ENCODE data around the gene MAN1A1. TPM values are rescaled to one million over a fixed set of nuclear protein-coding genes. Genes with fewer than 3 reads are reported as not detected.

The MAN1A1 gene
- polyA plus RNA-seq, 2 of the 4 experiments (the other 2 are of a cell fraction) = 0.05 TPM; not detected in 1

DNA sequence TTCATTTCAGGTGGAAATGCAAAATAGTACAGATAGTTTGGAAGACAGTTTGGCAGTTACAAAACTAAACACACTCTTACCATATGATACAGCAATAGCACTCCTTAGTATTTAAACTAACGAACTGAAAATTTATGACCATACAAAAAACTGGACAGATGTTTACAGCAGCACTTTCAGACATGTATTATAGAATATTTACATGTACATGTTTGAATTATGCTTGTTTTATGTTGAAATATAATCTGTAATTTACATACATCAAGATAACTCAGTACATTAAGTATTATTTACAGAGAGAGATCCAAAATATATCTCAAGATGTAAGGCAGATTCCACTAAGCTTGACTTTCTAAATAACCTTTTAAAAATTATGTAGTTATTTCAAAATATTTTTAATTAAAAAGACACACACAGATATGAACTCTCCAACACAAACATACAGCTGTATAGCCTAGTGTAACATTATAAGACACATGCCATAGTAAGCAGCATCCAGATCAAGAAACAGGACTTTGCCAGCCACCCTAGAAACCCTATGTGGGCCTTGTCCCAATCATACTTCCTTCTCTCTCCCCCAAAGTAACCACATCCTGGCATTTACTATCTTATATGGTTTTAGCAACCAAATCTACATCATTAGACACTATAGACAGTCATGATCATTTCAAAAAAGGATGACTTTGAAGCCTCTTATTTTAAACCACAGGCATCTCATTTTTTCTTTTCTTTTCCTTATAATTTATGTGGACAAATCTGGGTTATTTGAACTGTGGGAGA is 82.2 kb downstream of the MAN1A1 start:
- DNase-seq (ENCODE audit: low read depth in 1 of 2, low spot score in 1 of 2) (no peak), FAIRE-seq (no peak), ATAC-seq (no peak)
- H3K4me3 ChIP-seq = no peak overlapping the region
- H3K4me1 ChIP-seq = no peaks in the 10 kb centered on the region
- ChIA-PET CTCF (no interaction called here), POLR2A (no interaction called here)
- 4% methylated on average over 1 of the region's 1 CpG for WGBS (ENCODE audit: missing lambda C conversion rate)
- H3K27ac ChIP-seq = no peak overlapping the region
- H3K4me2 ChIP-seq = no peak overlapping the region
- TF ChIP-seq RNF2 (IDR thresholded peaks at IDR 0.05; ENCODE audit: borderline replicate concordance, low read depth) (no peak), NPAS2 (CRISPR knock-in tag; IDR thresholded peaks at IDR 0.05; ENCODE audit: borderline replicate concordance) (no peak), TFCP2L1 (CRISPR knock-in tag; IDR thresholded peaks at IDR 0.05) (no peak), CBX8 (IDR thresholded peaks at IDR 0.05) (no peak), JUNB (IDR thresholded peaks at IDR 0.05) (no peak), ZNF302 (CRISPR knock-in tag; IDR thresholded peaks at IDR 0.05) (no peak), EP300 (IDR thresholded peaks at IDR 0.05) (no peak), ZFP36 (IDR thresholded peaks at IDR 0.05; ENCODE audit: borderline replicate concordance, partially characterized antibody) (no peak), POLR2AphosphoS2 (conservative IDR thresholded peaks at IDR 0.05; ENCODE audit: low read length) (no peak), HDAC2 (IDR thresholded peaks at IDR 0.05) (no peak), FOSB (CRISPR knock-in tag; IDR thresholded peaks at IDR 0.05) (no peak), BHLHE40 (IDR thresholded peaks at IDR 0.05; ENCODE audit: low read depth, low read length) (no peak), HOXB5 (CRISPR knock-in tag; IDR thresholded peaks at IDR 0.05) (no peak), JUN (IDR thresholded peaks at IDR 0.05) (no peak), RFX5 (IDR thresholded peaks at IDR 0.05) (no peak), EHF (CRISPR knock-in tag; IDR thresholded peaks at IDR 0.05) (no peak)
- TF ChIP-seq, protein P1, sequence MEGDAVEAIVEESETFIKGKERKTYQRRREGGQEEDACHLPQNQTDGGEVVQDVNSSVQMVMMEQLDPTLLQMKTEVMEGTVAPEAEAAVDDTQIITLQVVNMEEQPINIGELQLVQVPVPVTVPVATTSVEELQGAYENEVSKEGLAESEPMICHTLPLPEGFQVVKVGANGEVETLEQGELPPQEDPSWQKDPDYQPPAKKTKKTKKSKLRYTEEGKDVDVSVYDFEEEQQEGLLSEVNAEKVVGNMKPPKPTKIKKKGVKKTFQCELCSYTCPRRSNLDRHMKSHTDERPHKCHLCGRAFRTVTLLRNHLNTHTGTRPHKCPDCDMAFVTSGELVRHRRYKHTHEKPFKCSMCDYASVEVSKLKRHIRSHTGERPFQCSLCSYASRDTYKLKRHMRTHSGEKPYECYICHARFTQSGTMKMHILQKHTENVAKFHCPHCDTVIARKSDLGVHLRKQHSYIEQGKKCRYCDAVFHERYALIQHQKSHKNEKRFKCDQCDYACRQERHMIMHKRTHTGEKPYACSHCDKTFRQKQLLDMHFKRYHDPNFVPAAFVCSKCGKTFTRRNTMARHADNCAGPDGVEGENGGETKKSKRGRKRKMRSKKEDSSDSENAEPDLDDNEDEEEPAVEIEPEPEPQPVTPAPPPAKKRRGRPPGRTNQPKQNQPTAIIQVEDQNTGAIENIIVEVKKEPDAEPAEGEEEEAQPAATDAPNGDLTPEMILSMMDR (IDR thresholded peaks at IDR 0.05) = no peak
- TF ChIP-seq, protein P2, sequence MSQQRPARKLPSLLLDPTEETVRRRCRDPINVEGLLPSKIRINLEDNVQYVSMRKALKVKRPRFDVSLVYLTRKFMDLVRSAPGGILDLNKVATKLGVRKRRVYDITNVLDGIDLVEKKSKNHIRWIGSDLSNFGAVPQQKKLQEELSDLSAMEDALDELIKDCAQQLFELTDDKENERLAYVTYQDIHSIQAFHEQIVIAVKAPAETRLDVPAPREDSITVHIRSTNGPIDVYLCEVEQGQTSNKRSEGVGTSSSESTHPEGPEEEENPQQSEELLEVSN (IDR thresholded peaks at IDR 0.05; ENCODE audit: borderline replicate concordance, low read depth) = no peak
- TF ChIP-seq, protein P3, sequence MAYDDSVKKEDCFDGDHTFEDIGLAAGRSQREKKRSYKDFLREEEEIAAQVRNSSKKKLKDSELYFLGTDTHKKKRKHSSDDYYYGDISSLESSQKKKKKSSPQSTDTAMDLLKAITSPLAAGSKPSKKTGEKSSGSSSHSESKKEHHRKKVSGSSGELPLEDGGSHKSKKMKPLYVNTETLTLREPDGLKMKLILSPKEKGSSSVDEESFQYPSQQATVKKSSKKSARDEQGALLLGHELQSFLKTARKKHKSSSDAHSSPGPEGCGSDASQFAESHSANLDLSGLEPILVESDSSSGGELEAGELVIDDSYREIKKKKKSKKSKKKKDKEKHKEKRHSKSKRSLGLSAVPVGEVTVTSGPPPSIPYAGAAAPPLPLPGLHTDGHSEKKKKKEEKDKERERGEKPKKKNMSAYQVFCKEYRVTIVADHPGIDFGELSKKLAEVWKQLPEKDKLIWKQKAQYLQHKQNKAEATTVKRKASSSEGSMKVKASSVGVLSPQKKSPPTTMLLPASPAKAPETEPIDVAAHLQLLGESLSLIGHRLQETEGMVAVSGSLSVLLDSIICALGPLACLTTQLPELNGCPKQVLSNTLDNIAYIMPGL (CRISPR knock-in tag; IDR thresholded peaks at IDR 0.05; ENCODE audit: borderline replicate concordance) = no peak
- TF ChIP-seq, protein P4, sequence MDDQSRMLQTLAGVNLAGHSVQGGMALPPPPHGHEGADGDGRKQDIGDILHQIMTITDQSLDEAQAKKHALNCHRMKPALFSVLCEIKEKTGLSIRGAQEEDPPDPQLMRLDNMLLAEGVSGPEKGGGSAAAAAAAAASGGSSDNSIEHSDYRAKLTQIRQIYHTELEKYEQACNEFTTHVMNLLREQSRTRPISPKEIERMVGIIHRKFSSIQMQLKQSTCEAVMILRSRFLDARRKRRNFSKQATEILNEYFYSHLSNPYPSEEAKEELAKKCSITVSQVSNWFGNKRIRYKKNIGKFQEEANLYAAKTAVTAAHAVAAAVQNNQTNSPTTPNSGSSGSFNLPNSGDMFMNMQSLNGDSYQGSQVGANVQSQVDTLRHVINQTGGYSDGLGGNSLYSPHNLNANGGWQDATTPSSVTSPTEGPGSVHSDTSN (IDR thresholded peaks at IDR 0.05) = no peak
- peaks cover 16% of the 10 kb centered on the region for H3K9me3 ChIP-seq

DNA sequence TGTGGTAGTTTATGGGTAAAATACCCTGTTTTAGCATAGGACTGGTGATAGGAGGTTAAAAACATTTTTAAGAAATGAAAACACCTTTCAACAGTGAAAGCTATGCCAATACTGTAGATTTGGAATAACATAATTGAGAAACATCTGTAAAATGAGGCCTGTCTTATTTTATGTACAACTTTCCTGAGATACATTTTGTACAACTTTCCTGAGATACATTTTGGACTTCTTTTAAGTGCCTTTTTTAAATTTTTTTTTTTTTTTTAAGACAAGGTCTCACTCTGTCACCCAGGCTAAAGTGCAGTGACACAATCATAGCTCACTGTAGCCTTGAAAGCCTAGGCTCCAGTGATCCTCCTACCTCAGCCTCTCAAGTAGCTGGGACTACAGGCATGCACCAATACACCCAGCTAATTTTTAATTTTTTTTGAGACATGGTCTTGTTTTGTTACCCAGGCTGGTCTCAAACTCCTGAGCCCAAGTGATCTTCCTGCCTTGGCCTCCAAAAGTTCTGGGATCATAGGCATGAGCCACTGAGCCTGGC is 84.6 kb downstream of the MAN1A1 start:
- POLR2A ChIA-PET = no interaction called here
- H3K4me3 ChIP-seq = no peak overlapping the region
- CTCF ChIA-PET = no interaction called here
- no peak overlapping the region for H3K27ac ChIP-seq
- TF ChIP-seq SMC3 (IDR thresholded peaks at IDR 0.05) = no peak
- no peak for TF ChIP-seq RFX5 (IDR thresholded peaks at IDR 0.05)
- no peak for TF ChIP-seq HDAC2 (IDR thresholded peaks at IDR 0.05)
- TF ChIP-seq, protein P5, sequence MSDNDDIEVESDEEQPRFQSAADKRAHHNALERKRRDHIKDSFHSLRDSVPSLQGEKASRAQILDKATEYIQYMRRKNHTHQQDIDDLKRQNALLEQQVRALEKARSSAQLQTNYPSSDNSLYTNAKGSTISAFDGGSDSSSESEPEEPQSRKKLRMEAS (IDR thresholded peaks at IDR 0.05) = no peak
- TF ChIP-seq, protein P4 (IDR thresholded peaks at IDR 0.05) = no peak
- TF ChIP-seq HOXA7 (CRISPR knock-in tag; IDR thresholded peaks at IDR 0.05) = no peak
- TF ChIP-seq EP300 (IDR thresholded peaks at IDR 0.05) = no peak
- TF ChIP-seq RCOR1 (IDR thresholded peaks at IDR 0.05; ENCODE audit: low read depth, low read length) = no peak
- no peak for TF ChIP-seq ZSCAN20 (CRISPR knock-in tag; IDR thresholded peaks at IDR 0.05)
- no peak for TF ChIP-seq POLR2A (IDR thresholded peaks at IDR 0.05; ENCODE audit: low read length)
- no peak for TF ChIP-seq FOSB (CRISPR knock-in tag; IDR thresholded peaks at IDR 0.05)
- no peak for FAIRE-seq
- DNase-seq (ENCODE audit: low read depth in 1 of 2, low spot score in 1 of 2) = no peak
- H3K9me3 ChIP-seq = peaks cover 4% of the 10 kb centered on the region; the same call in 1 of the 3 replicates
- H3K4me1 ChIP-seq = no peaks in the 10 kb centered on the region; the same call in 2 of the 3 replicates
- ATAC-seq = no peak
- H3K4me2 ChIP-seq = no peak overlapping the region
